GM18505 (cell line): ENCODE data around the gene DBX2.
"Not testable (repeated sequence)": the region's sequence is repeated elsewhere in the genome, so short reads cannot be mapped to it uniquely, and the experiment has no call there.

Experiments used
- ATAC-seq: cut with Tn5 transposase; IDR thresholded peaks from one replicate; pipeline ENCODE4 v1.9.1; 2021; ENCODE audit not compliant: unreplicated experiment
- POLR2A ChIP-seq: IDR thresholded peaks from 4 replicates; pipeline ENCODE4 v1.6.1; 2011; ENCODE audit warnings: borderline replicate concordance; ENCODE audit not compliant: insufficient read depth, insufficient read length; ENCODE audit errors: extremely low read depth

DBX2 gene

DNA sequence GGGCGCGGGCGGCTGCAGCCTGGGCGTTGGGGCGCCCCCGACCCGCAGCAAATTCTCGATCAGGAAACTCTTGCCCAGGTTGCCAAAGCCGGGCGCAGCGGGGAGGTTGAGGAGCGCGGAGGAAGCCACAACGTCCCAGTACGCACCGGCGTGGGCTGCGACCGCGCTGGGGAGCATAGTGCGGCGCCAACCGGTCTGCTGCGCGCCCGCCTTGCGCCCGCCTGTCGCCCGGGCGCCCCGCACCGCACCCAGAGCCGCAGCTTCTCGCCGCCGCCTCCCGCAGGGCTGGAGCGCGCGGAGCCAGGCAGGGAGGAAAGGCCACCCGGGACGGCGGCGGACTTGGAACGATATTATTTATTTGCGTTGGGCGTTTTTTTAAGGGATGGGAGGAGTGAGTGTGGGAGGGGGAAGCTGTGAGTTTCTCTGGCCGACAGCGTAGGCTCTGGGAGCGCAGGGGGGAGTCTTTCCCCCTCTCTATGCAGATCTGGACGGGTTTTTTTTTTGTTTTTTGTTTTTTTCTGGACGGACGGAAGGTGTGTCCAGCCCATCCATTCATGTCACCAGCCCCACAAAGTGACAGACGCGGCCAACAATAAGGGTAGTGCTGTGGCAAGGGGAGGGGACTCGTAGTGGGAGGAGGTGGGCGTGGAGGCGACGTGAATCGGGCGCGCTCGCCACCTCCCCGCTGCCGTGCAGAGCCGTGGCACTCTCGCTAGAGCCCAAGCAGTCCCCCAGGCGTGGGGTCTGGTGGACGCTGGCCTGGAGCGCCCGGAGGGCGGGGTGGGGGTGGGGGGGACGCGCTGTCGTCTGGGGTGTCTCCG, at the start of gene DBX2:
TSS of gene DBX2 (minus strand) at position 349 of the 821 bp plus-strand sequence. CDS start at position 177, 172 bp downstream.
- no peak for ATAC-seq

DNA sequence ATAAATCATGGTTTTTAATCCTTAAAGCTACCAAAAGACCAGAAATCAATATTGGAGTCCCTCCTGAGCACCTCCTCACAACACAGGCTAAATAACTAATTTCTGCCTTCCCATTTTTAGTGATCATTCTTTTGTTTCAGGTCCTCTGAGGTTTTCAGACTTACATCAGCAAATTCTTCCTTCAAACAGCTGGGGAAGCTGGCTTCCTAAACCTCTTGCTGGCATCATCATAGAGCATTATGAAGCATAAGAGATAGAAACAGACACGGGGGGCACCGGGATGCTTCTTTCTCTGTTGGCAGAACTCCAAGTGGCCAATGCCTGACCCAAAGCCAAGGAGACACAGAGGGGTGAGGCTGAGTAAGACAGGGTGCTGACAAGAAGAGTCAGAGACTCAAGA, 47.9 kb upstream of the DBX2 start:
- TF ChIP-seq POLR2A: no peak
- no peak for ATAC-seq

More for the DNA sequence above, at the start of gene DBX2:
- no peak for TF ChIP-seq POLR2A

DNA sequence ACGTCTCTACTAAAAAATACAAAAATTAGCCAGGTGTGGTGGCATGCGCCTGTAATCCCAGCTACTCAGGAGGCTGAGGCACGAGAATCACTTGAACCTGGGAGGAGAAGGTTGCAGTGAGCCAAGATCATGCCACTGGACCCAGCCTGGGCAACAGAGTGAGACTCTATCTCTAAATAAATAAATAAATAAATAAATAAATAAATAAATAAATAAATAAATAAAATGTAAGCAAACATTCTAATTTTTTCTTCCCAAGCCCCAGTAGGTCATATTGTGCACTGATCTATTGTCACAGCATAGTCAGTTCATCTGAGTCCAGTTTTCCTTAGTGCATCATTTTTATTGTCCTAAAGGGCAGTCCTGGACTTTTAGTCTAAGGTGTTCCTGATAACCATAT, 44.5 kb upstream of the DBX2 start:
- ATAC-seq: not testable (repeated sequence)

DNA sequence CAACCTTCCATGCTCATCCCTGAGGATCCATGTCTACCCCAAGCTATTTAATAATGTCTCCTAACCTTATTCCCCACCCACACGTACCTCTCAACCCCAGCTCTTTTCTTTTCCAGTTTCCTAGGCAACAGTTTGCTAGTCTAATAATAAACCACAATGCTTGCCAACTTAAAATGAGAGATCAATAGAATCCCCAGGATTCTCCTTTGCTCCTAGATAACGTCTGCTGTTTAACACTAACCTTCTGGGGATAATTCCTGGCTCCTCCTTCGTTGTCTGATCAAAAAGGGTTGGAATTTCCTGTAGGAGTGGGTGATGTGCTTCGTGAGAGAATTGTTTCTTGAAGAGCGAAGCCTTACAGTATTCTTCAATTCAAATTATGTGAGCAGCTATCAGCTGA, 42.2 kb upstream of the DBX2 start:
- no peak for ATAC-seq
- no peak for TF ChIP-seq POLR2A

DNA sequence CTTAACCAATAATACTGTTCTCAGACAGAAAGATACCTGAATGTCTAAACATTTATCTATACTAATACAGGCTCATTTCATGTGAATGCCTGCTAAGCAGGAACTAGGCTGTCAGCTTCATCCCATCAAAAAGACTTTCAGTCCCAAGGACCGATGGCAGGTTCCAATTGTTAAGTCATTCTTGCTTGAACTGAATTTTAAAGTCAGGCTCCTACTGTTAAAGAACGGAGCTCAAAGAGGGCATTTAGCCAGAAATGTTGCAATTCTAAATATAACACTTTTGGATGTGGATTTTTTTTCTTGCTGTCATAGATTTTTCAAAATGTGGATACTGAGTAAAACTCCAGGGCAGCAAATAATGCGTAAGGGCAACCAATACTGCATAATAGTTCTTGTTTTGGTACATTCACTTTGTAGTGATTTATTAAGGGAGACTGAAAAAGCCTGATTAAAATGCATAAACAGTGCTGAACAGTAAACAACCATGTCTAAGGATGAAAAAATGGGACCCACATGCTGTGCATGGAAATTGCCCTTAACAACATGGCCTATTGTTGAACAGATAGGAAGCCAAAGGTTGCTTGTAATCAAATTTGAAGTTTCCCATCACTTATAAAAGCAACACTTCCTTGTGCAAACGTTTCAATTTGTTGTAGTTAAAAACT, 38.6 kb upstream of the DBX2 start:
- TF ChIP-seq POLR2A: no peak
- no peak for ATAC-seq

DNA sequence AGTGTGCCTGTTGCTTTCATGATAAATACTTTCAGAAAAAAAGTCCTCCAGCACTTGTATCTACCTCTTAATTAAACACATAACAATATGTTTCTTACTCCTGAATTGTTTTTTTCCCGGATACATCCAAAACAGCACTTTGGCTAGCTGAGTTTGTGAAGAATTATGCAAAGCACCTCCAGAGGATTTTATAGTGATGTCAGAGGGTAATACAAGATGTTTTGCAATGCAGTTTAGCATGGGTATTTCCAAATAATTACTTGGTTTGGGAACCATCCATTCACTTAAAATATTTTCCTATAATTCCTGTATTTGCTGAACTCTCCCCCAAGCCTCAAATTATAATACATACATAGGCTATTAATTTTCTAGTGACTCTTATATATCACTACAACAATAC, 37.7 kb upstream of the DBX2 start:
- no peak for ATAC-seq
- no peak for TF ChIP-seq POLR2A

DNA sequence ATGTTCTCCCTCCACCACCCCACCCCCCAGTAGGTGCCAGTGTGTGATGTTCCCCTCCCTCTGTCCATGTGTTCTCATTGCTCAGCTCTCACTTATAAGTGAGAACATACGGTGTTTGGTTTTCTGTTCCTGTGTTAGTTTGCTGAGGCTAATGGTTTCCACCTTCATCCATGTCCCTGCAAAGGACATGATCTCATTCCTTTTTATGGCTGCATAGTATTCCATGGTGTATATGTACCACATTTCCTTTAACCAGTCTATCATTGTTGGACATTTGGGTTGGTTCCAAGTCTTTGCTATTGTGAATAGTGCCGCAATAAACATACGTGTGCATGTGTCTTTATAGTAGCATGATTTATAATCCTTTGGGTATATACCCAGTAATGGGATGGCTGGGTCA, 33.3 kb upstream of the DBX2 start:
- ATAC-seq: not testable (repeated sequence)

DNA sequence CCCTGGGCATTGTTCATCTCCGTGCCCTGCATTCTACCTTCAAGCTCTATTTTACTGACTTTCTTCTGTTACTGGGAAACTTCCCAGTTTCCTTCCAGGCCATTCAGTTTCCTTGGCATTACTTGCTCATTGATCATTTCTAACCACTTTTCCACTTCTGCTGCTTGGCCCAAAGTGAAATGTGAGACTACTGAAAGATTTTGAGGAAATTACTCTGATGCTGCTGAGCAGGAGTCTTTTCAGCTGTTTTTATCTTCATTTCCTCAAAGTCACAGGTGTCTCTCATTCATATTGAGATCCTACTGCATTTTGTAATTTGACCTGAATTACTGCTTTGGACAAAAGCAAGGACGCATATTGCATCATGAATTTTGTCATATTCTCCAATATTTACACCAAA, 26.4 kb upstream of the DBX2 start:
- TF ChIP-seq POLR2A: no peak
- no peak for ATAC-seq

DNA sequence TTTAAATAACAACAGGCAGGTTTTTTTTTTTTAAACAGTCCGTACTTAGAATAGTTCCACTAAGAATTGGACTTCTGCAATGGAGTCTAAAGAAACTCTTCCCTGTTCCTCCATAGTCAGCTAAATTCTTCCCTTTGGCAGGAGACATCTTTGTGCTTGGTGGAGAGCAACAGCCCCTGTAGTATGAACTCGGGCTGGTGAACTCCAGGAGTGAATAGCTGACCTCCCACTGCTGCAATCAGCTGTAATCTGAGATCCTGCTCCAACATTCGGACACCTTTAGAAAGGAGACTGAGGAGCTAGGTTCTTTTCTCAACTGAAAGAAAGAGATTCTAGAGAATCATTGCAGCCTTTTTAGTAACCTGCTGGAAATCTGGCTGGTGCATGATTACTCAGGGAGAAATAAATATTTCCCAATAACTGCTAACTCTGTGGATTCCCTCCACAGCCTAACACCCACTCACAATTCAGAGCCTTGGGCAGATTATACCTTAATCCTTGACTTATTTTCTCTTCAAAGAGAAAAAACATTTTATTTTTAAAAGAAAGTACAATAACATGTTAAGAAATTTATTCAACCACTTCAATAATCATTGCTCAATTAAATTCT, 25.6 kb upstream of the DBX2 start:
- TF ChIP-seq POLR2A: no peak

DNA sequence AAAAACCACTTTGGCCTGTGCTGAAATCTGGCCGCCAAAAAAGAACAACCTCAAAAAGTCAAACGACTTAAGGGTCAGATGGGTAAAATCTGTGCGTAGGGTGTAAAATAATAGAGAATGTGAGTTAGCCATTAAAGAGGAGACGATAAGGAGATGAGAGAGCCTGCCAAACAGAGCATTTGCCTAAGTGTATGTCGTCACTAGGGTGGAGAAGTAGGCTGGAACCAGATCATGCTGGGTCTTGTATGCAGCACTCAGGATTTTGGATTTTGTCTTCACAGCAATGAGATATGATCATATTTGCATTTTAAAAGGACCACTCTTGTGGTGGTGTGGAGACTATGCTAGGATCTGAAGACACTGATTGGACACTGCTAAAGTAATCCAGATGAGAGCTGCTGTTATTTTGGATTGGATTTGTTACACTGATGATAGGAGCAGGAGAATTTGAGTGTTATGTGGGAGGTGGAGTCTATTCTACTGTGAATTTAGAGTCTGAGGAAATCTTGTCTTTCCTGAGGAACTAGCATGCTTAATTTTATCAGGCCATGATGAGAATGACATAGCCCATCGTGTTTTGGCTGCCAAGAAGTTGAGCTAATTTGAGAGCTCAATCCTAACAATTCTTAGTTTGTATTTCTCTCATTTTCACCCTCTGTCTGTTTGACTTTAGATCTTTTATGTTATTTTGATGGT, 24.8 kb upstream of the DBX2 start:
- no peak for TF ChIP-seq POLR2A
- no peak for ATAC-seq

More for the DNA sequence above, 25.6 kb upstream of the DBX2 start:
- ATAC-seq: no peak

DNA sequence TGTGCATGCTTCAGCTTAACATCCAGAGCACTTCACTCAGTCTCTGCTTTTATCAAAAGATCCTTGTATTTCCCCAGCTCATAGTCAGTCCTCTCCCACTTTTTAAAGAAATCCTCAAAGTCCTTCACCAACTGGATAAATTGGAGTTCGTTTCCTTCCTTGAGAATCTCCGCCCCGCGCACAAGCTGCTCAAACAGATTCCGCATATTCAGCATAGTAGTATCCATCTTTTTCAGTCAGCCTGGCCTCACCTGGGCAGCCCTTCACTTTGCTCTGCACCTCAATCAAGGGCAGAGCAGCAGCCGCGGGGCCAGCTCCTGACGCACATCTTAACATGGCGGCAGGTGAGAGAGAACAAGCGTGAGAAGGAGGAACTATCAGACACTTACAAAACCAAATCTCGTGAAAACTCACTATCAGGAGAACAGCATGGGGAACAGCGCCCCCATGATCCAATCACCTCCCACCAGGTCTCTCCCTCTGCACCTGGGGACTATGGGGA, 14.3 kb upstream of the DBX2 start:
- ATAC-seq: no peak
- no peak for TF ChIP-seq POLR2A

DNA sequence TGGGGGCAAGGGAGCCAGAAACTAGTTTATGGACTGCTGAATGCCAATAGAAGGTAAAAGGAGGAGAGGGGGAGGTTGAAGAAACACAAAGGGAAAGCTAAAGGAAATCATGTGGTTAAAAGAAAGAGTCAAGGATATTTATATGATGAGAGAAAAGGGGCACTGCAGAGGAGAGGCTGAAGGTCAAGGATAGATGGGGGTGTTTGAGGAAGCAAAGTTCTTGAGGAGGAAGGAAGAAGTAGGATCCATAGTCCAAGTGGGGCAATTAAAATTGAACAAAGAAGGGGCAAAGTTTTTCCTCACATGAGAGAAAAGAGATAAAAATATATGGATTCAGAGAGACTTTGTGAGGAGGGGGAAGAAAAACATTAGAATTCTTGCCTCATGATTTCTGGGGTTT, 10.1 kb upstream of the DBX2 start:
- TF ChIP-seq POLR2A: no peak
- ATAC-seq: no peak

DNA sequence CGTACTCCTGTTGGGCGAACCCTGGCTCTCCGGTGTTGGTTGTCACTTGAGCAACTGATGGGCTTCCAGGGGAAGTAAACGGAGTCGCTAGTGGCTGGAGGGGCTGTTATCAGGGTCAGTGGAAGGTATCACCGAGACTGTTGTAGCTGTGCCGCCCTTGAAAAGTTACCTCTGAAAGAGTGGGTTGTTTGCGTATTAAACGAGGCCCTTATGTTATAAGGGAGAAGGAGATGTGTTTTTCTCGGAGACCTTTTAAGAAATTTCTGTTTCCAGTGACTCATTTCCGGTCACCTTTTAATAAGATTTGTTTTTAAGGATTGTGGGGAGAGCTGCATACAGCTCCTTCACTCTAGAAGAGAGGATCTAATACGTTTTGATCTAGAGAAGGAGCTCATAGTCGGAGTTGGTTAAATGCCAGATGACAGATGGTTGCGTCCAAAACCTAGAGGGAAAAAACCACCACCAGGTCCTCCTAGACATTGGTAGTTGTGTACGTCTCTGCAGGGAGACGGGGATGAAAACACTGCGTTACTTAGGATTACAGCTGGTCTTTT, 750 bp upstream of the DBX2 start:
- no peak for TF ChIP-seq POLR2A
- no peak for ATAC-seq
